ENCODE data around the gene TEX35. TPM values are rescaled to one million over a fixed set of nuclear protein-coding genes. Genes with fewer than 3 reads are reported as not detected.

TEX35 gene
- total RNA-seq, 2 experiments from 2014 or later: not detected

DNA sequence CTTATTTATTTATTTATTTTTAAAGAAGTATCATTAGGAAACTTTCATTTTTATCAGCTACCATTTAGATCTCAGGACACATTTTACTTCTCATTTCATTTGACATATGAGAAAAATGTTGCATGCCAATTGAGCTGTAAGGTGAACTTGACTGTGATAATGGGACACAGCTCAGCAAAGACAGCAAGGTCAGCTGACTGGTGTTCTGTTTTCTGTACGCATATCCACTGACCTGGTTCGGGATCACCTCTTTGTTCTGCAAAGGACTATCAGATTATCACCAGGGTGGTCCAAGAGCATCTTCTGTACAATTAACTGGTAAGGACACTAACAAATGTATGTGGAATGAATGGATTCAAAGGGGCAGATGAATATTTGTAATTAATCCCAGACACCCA is 51.9 kb downstream of the TEX35 start:
- Mint-ChIP-seq H3K27ac (no peak overlapping the region), H3K36me3 (ENCODE audit: low read depth) (no peaks in the 10 kb centered on the region)
- POLR2A ChIA-PET: no interaction called here

DNA sequence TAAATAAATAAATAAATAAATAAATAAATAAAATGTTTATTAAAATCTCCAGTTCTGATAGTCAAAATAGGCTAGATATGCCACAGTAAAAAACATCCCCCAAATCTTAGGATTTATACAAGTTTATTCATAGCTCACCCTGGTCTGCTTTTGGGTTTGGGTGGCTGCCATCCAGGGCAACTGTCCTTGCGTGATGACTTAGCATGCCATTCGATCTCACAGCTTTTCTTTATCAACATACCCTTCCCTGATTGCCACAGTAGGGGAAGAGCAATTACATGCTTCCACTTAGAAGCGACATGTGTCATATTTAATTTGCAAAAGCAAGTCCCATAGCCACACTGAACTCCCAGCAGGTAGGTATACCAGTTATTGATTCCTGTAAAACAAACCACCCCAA is 52.7 kb downstream of the TEX35 start:
- H3K27ac Mint-ChIP-seq: no peak overlapping the region
- H3K4me3 Mint-ChIP-seq: no peak overlapping the region
- no peaks in the 10 kb centered on the region for H3K4me1 Mint-ChIP-seq
- DNase-seq: no peak
- POLR2A ChIA-PET: no interaction called here
- H3K9me3 Mint-ChIP-seq: no peaks in the 10 kb centered on the region
- CTCF ChIA-PET: no interaction called here
- H3K36me3 Mint-ChIP-seq (ENCODE audit: low read depth): no peaks in the 10 kb centered on the region
- no peaks in the 10 kb centered on the region for H3K27me3 Mint-ChIP-seq

More for the DNA sequence above, 51.9 kb downstream of the TEX35 start:
- H3K9me3 Mint-ChIP-seq: no peaks in the 10 kb centered on the region
- no peak for DNase-seq
- no peak overlapping the region for H3K4me3 Mint-ChIP-seq
- no peaks in the 10 kb centered on the region for H3K4me1 Mint-ChIP-seq
- CTCF ChIA-PET: no interaction called here
- no peaks in the 10 kb centered on the region for H3K27me3 Mint-ChIP-seq

DNA sequence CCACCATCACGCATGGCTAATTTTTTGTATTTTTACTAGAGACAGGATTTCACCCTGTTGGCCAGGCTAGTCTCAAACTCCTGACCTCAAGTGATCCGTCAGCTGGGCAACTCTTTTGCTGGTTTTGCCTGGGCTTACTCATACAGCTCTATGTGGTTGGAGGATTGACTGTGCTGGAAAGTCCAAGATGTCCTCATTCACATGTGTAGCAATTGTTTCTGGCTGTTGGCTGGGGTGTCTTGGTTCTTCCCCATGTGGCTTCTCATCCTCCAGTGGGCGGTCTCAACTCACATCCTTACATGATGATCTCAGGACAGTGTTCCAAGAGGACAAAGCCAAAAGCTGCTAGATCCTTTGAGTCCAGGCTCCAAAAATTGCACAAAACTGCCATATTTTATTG is 53.3 kb downstream of the TEX35 start:
- POLR2A ChIA-PET: no interaction called here
- Mint-ChIP-seq H3K27ac (no peak overlapping the region), H3K9me3 (no peaks in the 10 kb centered on the region), H3K27me3 (no peaks in the 10 kb centered on the region), H3K4me3 (no peak overlapping the region), H3K36me3 (ENCODE audit: low read depth) (no peaks in the 10 kb centered on the region), H3K4me1 (no peaks in the 10 kb centered on the region)
- no peak for DNase-seq
- CTCF ChIA-PET: no interaction called here

DNA sequence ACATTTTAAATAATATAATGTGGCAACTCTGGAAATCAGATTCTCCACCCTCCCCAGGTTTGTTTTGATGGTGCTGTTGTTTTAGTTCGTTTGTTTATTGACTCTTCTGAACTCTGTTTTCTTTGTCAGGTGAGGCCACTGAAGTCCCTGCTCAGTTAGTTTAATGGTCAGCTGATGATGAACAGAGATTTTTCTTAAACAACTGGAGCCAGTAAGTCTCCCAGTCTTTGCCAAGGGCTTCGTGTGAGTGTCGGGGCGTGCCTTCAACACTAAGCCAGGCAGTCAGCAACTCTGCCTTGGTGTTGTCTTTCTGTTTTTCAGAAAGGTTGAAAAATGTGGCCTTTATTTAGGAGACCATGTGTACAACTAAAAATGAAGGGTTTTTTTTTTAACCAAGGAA is 58.9 kb downstream of the TEX35 start:
- H3K9me3 Mint-ChIP-seq: no peaks in the 10 kb centered on the region
- no peak overlapping the region for H3K27ac Mint-ChIP-seq
- H3K4me3 Mint-ChIP-seq: no peak overlapping the region
- no peaks in the 10 kb centered on the region for H3K36me3 Mint-ChIP-seq (ENCODE audit: low read depth)
- ChIA-PET POLR2A (no interaction called here), CTCF (no interaction called here)
- no peak for DNase-seq
- peaks cover 2% of the 10 kb centered on the region for H3K27me3 Mint-ChIP-seq
- H3K4me1 Mint-ChIP-seq: no peaks in the 10 kb centered on the region

Other genes with a start within 250 kb of the TEX35 start
- not detected for gene CLEC20A, start 16.1 kb upstream of the TEX35 start, total RNA-seq
- 1 to 10 TPM; 2.2 to 3.0 TPM for gene RALGPS2, start 212.1 kb downstream of the TEX35 start, total RNA-seq